ENCODE results near the gene GUSB.
"Not testable (repeated sequence)": the region's sequence is repeated elsewhere in the genome, so short reads cannot be mapped to it uniquely, and the experiment has no call there.

Gene GUSB

GRCh38 chr7:65981965-65982792 is at the start of gene GUSB:
Gene GUSB, minus strand, starts transcription at chr7:65982213. Its CDS starts 30 bp downstream, at chr7:65982183.
- DNase-seq: peak; percentile 85

DNA sequence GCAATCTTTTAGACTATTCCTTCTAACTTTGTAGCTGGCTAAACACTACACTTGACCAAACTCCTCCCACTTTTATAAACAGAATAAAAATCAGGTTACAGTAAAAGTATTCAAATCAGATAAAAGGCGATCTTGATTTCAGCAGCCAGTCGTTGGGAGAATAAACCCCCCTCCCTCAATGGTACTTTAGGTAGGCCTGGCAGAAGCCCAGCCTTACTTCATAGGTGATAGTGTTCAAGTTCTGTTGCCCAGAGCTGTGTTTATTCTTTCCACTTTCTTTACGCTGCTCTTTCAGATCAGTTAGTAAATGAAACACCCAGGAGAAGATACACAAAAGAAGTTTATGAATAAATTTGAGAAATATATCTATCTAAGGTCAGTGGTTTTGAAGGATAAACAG is 46.3 kb upstream of the GUSB start:
- not testable (repeated sequence) for DNase-seq

DNA sequence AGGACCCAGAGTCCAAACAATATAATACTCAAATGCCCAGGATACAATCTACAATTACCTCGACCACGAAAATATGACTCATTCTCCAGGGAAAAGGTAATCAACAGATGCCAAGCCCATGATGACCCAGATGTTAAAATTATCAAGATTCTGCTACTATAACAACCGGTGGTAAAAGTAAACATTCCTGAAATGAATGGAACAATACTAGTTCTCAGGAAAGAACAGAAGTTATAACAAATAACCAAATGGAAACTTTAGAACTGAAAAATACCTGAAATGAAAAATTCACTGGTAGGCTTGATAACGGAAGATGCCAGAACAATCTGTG is 34.1 kb upstream of the GUSB start:
- DNase-seq: peak; percentile 19

GRCh38 chr7:66015440-66016130 is 33.6 kb upstream of the GUSB start:
- DNase-seq: no peak

DNA sequence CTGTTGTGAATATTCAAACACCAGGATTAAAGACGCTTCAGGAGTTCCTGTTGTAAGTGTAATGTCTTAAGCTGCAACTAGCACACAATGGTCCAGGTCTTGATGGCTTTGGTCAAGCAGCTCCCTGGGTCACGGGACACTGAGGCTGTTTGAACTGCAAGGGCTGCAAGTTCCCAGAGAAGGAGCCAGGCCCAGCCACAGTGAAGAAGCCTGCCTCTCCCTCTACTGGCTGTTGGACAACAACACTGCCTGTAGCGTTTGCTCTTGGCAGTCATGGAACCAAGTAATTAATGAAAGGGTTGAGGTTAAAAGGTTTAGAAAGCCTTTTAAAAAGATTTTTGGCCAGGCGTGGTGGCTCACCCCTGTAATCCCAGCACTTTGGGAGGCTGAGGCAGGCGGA is 31.9 kb upstream of the GUSB start:
- no peak for DNase-seq

DNA sequence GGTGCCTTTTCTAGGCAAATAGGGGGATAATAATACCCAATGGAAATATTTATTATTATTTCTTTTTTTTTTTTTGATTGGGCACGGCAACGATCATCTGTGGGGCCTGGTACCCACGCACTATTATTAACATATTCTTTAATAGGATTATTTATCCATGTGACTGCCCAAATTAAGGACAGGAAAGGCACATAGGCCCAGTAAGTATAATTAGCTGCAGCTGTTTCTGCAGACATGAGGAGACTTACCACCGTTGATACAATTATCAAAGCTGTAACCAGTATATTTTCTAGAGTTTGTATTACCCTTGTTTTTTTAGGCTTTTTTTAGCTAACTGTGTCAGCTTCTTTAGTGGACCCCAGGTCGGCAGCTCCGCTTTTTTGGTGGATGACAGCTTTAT is 25.2 kb upstream of the GUSB start:
- no peak for DNase-seq

DNA sequence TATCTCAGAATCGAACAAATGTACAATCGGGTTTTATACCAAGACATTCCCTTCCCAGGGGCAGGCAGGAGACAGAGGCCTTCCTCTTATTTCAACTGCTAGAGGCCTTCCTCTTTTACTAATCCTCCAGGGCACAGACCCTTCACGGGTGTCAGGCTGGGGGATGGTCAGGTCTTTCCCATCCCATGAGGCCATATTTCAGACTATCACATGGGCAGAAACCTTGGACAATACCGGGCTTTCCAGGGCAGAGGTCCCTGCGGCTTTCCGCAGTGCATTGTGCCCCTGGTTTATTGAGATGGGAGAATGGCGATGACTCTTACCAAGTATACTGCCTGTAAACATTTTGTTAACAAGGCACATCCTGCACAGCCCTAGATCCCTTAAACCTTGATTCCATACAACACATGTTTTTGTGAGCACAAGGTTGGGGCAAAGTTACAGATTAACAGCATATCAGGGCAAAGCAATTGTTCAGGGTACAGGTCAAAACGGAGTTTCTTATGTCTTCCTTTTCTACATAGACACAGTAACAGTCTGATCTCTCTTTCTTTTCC is 23.2 kb upstream of the GUSB start:
- not testable (repeated sequence) for DNase-seq

DNA sequence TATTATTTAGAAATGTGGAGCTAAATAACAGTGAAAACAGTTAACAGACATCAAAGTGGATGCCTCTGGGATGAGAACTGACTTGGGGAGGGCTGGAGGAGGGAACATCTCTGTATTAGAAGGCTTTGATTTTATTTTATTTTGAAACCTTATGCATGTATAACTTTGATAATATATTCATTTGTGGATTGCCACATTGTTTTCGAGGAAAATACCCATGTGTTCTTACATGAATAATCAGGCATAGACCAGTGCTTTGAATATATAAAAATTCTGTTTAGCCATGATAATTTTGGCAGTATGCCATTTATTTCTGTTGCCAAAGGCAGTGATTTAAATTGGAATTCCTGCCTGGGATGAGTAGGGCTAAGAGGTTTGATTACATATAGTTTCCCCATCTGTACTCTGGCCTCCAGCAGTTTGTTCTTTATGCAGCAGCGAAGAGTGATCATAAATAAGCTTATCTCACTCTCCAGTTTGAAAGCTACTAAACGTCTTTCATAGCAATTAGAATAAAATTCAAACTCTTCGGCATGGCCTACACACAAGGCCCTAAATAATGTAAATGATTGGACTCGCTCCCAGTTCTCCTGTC is 18.9 kb upstream of the GUSB start:
- DNase-seq: not testable (repeated sequence)

GRCh38 chr7:65994984-65995383 is 13.0 kb upstream of the GUSB start:
- DNase-seq: not testable (repeated sequence)

- DNase-seq: no peak
Observed at GRCh38 chr7:65992526-65992925, 10.5 kb upstream of the GUSB start.

DNA sequence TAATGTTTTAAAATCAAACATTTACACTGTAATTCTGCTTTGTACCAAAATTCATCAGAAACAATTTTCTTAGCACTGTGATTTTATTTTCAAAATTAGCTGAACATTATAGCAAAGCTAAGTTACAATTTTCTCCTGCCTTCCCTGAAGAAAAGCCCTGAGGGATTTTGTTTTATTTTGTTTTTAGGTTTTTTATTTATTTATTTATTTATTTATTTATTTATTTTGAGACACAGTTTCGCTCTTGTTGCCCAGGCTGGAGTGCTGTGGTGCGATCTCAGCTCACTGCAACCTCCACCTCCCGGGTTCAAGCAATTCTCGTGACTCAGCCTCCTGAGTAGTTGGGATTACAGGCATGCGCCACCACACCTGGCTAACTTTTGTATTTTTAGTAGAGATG is 9.8 kb upstream of the GUSB start:
- DNase-seq: not testable (repeated sequence)

GRCh38 chr7:65989694-65990080 is 7.7 kb upstream of the GUSB start:
- DNase-seq: no peak

GRCh38 chr7:65988503-65988902 is 6.5 kb upstream of the GUSB start:
- not testable (repeated sequence) for DNase-seq

GRCh38 chr7:65988084-65988483 is 6.1 kb upstream of the GUSB start:
- DNase-seq: no peak

- DNase-seq: no peak
Observed at GRCh38 chr7:65983965-65984658, 2.1 kb upstream of the GUSB start.

DNA sequence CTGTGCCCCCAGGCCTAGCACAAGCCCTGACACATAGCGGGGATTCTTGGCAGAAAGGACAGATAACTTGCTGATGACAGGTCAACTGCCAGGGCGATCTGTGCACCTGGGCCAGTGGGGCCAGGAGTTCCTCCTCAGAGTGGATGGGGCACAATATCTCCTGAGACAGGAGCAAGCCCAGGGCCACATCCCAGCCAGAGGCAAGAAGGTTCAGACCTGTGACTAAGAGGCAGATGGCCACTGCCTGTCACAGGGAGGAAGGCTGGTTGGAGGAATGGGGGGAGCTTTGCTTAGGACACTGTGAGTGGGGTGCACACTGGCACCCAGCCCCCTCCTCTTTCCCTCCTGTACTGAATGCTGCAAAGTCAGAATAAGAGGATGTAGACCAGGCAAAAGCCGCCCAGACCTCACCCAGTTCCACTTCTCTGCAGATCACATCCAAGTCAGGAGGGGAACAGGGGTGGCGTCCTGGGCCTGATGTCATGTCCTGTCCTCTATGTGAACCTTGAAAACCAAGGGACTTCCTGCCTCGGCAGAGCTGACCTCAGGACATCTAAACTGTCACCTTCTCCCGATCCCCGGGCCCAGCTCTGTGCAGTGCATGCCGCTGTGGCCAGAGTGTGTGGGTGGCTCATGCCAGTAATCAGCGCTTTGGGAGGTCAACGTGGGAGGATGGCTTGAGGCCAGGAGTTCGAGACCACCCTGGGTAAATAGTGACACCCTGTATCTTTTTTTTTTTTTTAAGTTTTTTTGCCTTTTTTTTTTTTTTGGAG is 1.3 kb downstream of the GUSB start:
- no peak for DNase-seq

- no peak for DNase-seq
Observed at GRCh38 chr7:65979583-65980477, 2.2 kb downstream of the GUSB start.

DNA sequence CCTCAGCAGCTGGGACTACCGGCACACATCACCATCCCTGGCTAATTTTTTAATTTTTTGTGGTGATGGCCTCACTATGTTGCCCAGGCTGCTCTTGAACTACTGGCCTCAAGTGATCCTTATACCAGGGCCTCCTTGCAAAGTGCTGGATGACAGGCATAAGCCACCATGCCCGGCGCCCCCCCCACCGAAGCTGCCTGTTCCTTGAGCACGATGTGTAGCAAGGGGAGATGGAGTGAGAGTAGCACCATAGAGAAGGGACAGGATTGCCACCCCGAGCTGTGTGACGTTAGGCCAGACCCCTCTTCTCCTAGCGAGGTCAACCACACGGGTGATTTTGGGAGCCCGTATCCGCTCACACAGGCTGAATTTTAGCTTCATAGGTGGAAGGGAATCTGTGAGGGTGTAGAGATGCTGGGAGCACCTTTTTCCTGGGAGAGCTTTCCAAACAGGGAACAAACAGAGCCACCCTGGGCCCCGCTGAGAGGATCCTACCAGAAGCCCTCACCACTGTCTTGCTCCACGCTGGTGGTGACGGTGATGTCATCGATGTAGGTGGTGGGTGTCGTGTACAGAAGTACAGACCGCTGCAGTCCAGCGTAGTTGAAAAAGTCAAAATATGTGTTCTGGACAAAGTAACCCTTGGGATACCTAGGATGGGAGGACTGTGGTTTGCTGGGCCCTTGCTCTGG is 3.0 kb downstream of the GUSB start:
- DNase-seq: no peak

DNA sequence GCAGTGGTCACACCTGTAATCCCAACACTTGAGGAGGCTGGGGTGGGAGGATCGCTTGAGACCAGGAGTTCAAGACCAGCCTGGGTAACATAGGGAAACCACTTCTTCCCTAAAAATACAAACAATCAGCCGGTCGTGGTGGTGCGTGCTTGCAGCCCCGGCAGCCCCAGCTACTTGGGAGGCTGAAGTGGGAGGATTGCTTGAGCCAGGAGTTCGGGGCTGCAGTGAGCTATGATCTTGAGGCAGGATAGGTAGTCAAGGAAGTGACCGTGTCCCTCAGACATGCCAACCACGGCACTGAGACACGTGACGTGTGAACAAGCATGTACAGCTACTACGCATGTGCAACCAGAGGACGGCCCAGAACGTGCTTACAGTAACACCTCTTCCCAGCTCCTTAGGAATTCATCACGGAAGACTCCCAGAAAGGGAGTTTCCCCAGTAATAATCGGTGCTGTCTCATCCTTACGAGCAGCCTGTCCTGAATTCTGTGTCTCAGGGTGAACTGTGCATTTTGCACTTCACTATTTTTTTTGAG is 5.3 kb downstream of the GUSB start:
- no peak for DNase-seq

GRCh38 chr7:65975814-65976445 is 6.1 kb downstream of the GUSB start:
- DNase-seq: no peak
